ENCODE measurements around the gene CROCC. TPM values are rescaled to one million over a fixed set of nuclear protein-coding genes. Genes with fewer than 3 reads are reported as not detected.

Gene CROCC
- total and polyA plus RNA-seq, 2 experiments from 2014 or later = 14.6 to 30.3 TPM

DNA sequence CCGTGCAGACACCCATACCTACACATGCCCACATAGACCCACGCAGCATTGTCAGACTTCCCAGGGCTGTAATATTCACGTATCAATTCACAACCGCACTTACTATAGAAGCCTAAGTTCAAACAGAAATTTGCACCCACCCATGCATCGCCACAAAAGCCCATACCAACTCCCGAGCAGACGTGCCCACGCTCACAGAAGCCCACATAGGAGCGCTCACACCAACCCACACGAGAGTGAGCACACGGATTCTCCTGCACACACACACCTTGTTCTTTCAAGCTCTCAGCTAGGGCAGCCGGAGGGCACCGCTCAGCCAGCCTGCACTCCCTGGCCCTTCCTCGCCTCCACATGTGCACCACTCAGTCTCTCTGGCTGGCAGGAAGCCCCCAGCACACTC is 54.1 kb downstream of the CROCC start:
- TF ChIP-seq, protein P1, sequence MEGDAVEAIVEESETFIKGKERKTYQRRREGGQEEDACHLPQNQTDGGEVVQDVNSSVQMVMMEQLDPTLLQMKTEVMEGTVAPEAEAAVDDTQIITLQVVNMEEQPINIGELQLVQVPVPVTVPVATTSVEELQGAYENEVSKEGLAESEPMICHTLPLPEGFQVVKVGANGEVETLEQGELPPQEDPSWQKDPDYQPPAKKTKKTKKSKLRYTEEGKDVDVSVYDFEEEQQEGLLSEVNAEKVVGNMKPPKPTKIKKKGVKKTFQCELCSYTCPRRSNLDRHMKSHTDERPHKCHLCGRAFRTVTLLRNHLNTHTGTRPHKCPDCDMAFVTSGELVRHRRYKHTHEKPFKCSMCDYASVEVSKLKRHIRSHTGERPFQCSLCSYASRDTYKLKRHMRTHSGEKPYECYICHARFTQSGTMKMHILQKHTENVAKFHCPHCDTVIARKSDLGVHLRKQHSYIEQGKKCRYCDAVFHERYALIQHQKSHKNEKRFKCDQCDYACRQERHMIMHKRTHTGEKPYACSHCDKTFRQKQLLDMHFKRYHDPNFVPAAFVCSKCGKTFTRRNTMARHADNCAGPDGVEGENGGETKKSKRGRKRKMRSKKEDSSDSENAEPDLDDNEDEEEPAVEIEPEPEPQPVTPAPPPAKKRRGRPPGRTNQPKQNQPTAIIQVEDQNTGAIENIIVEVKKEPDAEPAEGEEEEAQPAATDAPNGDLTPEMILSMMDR (IDR thresholded peaks at IDR 0.05; ENCODE audit: low read depth, low read length) = no peak
- H3K27ac ChIP-seq = no peak overlapping the region

DNA sequence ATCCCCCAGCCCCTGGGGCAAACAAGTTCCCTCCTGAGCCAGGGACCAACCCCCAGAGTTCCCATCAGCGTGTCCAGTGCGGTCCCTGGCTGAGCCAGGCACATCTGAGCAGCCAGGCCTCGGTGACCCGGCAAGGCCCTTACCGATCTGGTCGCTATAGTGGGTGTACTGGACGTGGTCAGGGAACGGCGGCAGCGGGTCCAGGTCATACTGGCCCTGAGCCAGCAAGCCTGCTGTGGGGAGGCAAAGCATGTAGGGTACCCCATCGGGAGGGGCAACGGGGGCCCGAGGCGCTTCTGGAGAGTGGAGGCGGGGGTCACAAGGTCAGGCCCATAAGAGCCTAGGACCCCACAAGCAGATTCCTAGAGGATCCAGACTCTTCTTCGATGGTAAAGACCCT is 55.2 kb downstream of the CROCC start:
- Histone ChIP-seq H3K4me3 (no peak overlapping the region), H3K36me3 (no peaks in the 10 kb centered on the region), H3K9me3 (ENCODE audit: low read depth) (no peaks in the 10 kb centered on the region), H3K4me1 (ENCODE audit: low read depth) (peaks cover 5% of the 10 kb centered on the region), H3K27ac (no peak overlapping the region), H3K27me3 (no peaks in the 10 kb centered on the region)
- DNase-seq (ENCODE audit: low read depth in 1 of 2, low spot score in 1 of 2) = no peak
- TF ChIP-seq, protein P1 (IDR thresholded peaks at IDR 0.05; ENCODE audit: low read depth, low read length) = no peak

More for the DNA sequence above, 54.1 kb downstream of the CROCC start:
- H3K4me1 ChIP-seq (ENCODE audit: low read depth) = peaks cover 5% of the 10 kb centered on the region
- no peaks in the 10 kb centered on the region for H3K27me3 ChIP-seq
- H3K36me3 ChIP-seq = no peaks in the 10 kb centered on the region
- no peak for DNase-seq (ENCODE audit: low read depth in 1 of 2, low spot score in 1 of 2)
- no peaks in the 10 kb centered on the region for H3K9me3 ChIP-seq (ENCODE audit: low read depth)
- no peak overlapping the region for H3K4me3 ChIP-seq

DNA sequence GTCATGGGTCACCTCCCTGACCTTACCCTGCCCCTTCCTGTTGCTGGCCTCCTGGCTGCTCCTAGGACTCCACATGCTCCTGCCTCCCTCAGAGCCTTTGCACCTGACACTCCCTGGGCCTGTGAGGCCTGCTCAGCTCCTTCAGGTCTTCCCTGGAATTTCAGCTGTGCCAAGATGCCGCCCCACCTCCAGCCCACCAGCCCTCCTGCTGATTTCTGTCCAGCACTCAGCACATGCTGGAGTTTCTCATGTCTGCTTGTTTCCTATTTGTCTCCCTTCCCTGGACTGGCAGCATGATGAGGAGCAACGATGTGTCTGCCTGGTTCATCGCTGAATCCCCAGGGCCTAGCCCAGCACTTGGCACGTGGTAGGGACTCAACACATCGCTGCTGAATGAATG is 55.6 kb downstream of the CROCC start:
- Histone ChIP-seq H3K36me3 (no peaks in the 10 kb centered on the region), H3K4me1 (ENCODE audit: low read depth) (peaks cover 5% of the 10 kb centered on the region), H3K27me3 (no peaks in the 10 kb centered on the region), H3K27ac (no peak overlapping the region), H3K9me3 (ENCODE audit: low read depth) (no peaks in the 10 kb centered on the region), H3K4me3 (no peak overlapping the region)
- no peak for DNase-seq (ENCODE audit: low read depth in 1 of 2, low spot score in 1 of 2)
- TF ChIP-seq, protein P1 (IDR thresholded peaks at IDR 0.05; ENCODE audit: low read depth, low read length) = no peak

DNA sequence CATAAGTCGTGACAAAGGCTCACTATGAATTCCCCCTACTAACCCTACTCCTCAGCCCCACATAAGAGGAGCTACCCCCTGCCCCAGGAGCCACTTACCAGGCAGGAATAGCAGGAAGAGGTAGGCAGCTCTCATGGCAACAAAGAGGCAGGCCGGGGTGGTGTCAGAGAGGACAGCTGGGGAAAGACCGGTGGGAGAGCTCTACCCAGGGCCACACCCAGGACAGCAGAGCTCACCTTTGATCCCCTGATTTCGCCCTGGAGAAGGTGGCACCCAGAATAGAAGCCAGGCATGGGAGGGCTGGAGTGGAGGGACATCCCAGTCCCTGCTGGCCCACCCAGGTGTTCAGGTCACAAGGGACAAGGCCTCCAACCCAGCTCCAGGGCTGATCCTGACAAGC is 56.4 kb downstream of the CROCC start:
- Histone ChIP-seq H3K4me1 (ENCODE audit: low read depth) (peaks cover 5% of the 10 kb centered on the region), H3K27me3 (no peaks in the 10 kb centered on the region), H3K27ac (no peak overlapping the region), H3K4me3 (no peak overlapping the region), H3K36me3 (no peaks in the 10 kb centered on the region), H3K9me3 (ENCODE audit: low read depth) (no peaks in the 10 kb centered on the region)
- DNase-seq (ENCODE audit: low read depth in 1 of 2, low spot score in 1 of 2) = no peak
- TF ChIP-seq, protein P1 (IDR thresholded peaks at IDR 0.05; ENCODE audit: low read depth, low read length) = no peak

DNA sequence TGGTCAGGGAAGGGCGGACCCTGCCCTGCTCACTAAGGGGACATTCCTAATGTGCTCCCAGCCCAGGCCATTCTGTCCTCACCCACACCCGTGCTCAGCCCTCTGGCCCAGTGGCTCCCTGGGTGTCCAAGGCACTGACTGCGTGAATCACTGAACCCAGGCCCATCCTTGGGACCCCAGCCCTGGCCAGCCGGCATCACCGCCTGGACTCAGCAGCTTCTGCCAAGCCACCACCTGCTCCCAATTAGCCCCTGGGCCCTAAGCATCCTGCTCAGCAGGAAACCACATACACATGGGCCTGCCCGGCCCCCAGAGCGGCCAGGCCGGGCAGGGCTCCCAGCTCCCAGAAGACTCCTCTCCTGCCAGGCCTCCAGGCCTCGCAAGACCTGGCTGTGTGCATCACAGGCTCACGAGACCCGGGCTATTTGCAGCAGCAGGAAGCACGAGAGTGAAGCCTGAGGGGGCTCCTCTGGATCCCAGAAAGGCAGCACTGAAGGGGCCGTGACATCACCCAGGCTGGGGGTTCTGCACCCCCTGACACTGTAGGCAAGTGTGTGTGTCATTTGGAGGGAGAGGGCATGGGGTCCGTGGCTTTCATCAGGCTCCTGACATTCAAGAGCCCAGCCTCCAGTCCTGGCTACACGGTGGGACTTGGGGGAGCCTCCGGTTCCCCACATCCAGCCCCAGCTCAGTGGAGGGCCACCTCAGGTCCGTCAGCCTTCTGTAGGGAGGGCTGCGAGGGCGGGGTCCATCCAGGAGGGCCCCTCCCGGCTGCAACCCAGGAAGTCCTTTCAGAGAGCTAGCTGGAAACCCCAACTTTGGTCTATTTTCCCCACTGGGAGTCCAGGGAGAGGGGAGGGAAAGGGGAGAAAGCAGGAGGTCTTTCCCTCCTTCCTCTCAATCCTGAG is 57.1 kb downstream of the CROCC start:
- H3K27me3 ChIP-seq = no peaks in the 10 kb centered on the region
- no peaks in the 10 kb centered on the region for H3K36me3 ChIP-seq
- TF ChIP-seq, protein P1 (IDR thresholded peaks at IDR 0.05; ENCODE audit: low read depth, low read length) = no peak
- DNase-seq (ENCODE audit: low read depth in 1 of 2, low spot score in 1 of 2) = peak in 1 of 2 donors; percentile 95
- H3K4me1 ChIP-seq (ENCODE audit: low read depth) = peaks cover 5% of the 10 kb centered on the region
- no peaks in the 10 kb centered on the region for H3K9me3 ChIP-seq (ENCODE audit: low read depth)
- H3K27ac ChIP-seq = no peak overlapping the region
- H3K4me3 ChIP-seq = no peak overlapping the region

Data from cardiac muscle cell (in vitro differentiated cells and primary cell).